SKM-1 treated with dmso at 0.1 percent for 144 hours (cell line): Measurements from ENCODE around the gene INSRR.

Source experiments
- DNase-seq: peaks from one replicate; lab custom pipeline; 2025; ENCODE audit not compliant: unreplicated experiment; lab: John Stamatoyannopoulos, UW

The INSRR gene

DNA sequence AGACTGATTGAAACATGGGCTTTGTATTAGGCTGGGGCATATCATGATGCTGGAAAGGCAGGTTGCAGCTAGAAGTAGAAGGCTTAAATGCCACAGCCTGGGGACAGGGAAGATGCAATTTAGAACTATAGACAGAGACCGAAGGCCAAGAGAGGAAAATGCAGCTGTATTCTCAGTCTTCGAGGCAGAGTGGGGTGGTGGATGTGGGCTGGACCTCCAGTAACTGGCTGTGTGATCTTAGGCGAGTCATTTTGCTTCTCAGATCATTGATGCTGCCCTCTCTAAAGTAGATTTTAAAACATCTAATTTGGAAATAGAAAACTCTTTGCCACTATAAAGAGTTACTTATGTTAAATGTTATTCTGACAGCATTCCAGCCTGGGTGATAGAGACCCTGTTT, 24.6 kb downstream of the INSRR start:
- DNase-seq: no peak

DNA sequence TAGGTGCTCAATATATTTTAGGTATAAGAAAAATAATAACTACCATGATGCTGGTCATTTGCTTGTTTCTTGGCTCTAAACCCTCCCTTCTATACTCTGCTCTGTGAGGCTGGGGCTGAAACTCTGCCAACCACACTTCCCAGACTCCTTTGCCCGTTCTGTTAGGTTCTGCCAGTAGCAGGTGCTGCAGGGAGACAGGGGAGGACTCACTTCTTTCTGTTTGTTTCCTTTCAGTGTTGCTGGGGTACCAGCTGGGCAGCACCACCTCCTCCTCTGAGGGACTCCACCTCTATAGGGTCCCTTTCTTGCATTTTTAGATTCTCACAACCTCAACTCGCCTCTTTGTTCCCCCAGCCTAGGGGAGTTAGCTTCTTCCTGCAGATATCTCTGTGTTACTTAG, 25.3 kb downstream of the INSRR start:
- DNase-seq: no peak

DNA sequence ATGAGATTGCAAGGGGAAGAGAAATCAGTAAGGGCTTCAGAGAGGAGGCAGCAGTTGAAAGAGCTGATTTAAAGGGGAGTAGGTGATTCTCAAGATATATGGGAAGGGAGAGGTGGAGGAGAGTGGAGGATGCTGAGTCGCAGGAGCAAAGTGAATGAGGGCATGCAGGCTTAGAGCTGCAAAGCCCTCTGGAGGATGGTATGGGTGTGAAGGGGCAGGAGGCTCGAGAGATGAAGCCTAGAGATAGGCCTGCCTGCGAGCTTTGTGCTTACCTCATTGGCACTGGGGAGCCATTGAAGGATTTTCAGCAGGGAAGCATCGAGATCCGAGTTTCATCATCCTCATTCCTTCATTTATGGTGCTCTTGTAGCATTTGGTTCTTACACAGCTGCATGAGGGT, 26.5 kb downstream of the INSRR start:
- DNase-seq: no peak

DNA sequence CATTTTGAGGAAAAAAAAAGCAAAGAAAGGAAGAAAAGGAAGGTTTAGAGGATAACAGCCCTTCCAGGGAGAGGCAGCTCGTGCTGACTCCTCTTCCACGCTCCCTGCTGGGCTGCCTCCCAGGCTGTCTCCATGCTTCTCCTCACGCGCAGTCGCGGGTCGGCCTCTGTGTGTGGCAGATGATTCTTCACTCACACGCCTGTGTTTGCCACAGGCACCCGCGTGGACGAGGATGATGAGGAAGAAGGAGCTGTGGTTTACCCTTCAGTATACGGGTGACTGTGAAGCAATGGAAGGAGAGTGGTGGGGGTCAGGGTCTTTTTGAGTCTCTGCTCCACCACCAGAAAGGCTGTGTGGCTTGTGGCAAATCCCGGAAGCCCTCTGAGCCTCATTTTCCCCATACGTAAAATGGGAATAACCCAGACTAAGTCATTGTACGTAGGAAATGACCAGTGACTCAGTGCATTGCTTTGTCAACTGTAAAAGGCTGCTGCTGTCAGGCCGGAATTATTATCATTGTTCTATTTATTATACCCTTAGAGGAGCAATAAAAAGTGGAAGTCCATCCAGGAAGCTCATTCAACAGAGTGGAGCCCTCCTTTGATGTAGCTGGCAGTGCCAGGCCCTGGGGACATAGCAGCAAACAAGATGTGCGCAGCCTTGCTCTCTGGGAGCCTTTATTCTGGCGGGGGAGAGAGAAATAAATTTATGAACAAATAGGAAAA, 30.4 kb downstream of the INSRR start:
- no peak for DNase-seq

DNA sequence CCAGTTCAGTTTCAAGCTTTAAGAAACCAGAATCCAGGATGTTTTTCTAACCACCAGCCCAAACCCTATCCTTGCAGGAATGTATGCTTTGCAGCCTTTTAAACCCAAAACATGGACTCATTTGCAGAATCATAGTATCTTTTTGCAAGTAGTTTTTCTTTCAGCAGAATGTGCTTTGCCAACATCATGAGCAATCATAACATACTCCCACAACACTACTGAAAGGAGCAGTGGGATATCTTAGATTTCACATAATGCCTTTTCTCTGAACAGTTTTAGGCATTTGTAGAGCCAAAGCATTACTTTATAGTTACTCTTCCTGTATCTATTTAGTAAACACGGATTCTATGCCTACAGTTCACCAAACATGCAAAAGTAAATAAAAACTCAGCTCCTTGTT, 32.3 kb downstream of the INSRR start:
- DNase-seq: no peak

DNA sequence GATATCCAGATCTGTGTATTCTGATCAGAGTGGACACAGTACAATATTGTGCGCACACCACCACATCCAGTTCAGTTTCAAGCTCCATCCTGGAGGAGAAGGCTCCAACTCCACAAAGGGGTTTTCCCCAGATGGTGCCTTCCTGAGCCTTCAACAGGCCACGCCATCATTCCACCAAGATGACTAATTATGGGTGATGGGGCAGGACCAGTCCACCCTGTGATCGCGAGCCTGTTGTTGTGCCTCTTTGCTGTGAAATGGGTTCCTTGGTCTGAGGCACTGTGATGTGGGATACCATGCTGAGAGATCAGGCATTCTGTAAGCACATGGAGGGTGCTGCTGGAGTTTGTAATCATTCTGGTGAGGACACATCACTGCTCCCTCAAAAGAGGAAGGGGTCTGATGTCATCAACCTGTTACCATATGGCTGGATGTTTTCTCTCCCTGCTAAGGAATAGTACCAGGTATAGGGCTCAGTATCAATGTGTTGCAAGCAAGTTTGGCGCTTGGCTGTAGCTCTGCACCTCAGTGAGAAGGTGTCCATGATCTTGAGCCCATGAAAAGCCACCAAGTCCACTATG, 35.6 kb downstream of the INSRR start:
- DNase-seq: no peak

DNA sequence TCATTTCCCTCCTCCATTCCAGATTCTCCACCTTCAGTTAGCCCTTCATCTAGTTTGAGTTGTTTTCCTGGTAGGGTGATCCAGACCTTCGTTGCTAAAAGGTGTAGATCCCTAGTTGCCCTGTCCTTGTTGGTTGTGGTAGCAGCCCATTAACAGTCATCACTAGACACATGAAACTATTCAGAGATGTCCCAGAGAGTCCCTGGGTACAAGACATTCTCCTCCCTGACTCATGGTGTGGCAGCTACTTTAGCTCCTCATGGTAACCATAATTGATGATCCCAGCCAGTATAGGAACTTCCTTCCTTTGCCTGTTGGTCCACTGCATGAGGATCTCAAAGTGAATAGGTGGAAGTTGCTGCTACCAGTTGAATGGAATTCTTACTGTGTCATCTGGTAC, 36.2 kb downstream of the INSRR start:
- no peak for DNase-seq

DNA sequence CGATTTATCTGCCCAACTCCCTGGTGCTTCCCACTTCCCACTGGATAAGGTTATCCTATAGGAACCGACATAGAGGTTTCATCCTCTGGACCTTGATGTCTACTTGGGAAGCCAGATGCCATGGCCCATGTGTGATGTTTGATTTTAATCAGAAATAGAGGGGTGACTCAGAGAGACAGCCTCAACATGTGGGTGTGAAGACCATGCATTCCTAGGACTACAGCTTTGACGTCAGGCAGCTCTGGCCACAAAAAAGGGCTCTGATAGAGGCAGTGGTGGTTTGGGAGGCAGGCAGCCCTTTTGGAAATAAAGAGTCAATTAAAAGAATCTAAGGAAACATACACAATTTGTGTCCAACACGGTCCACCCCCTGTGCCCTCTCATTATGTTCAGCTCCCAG, 37.1 kb downstream of the INSRR start:
- DNase-seq: no peak

DNA sequence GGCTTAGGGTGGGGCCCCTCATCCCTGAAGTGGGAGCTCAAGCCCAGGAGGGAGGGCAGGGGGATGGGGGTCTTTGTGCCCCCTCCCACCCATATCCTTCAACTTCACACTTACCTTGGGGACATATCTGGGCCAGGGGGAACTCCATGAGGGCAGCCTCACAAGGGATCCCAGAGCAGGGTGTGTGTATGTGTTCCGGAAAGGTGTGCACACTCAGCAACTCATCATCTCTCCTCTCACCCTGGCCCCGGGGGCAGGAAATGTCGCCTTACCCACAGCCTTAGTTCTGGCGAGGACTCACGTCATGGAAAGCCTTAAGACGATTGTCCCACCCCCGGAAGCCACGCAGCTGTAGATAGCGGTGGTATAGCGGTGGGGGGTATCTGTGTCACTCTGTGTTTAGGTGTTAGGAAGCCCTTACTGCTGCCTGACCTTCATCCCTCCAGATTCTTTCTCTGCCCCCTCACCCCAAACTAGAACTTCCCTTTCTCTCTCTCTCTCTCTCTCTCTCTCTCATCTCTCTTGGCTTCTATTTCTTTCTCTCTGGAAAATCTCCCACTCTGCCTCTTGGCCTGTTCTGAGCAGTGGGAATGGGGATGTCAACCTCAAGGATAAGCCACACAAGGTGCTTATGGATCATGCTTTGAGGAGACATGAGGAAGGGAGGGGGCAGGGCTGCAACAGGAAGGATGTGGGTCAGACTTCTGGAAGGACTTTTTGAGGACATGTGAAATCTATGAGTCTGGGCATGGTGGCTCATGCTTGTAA, 42.2 kb downstream of the INSRR start, which contains the start of gene SH2D2A:
SH2D2A (minus strand) TSS at position 288 of the 768 bp plus-strand sequence; CDS start at position 148, 140 bp downstream.
- DNase-seq: peak; percentile 80

DNA sequence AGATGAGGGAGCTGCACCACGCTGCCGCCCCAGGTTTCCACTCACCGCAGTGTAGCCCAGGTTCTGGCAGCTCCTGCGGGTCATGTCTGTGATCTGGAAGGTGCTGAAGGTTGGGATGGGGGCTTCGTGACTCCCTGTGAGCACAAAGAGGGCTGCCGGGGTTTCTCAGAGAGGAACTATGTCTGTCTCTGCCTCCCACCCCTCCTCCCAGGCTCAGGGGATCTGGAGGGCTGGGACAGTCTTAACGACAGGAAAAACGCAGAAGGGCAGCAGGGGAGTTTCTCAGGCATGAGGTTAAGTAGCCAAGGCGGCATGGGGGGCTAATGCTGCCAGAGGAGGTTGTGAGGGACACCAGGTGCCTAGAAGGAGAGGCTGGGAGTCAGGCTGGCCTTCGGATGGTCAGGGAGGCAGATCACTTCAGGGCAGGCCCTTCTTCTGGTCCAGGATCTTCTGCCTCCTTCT, 42.9 kb downstream of the INSRR start:
- no peak for DNase-seq

DNA sequence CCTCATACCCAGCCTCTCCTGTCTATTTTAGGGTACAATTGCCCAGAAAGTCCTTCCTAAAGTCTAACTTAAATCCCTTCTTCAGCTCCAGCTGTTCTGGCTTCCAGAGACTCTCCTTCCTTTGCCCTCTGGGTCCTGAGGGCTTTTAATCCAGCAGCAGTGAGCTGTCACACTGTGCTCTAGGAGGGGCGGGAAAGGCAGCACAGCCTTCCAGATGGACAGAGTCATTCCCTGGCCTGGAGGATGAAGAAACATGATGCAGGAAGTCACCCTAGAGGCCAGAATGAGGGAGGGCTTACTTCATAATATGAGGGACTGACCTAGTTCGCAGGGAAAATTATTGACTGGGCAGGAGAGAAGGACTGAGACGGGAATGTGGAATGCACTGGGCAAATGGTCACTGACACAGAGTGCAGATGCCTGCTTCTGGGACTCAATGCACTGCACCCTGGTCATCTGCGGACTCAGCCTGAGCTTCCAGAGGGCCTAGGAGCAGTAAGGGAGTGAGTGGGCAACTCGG, 43.5 kb downstream of the INSRR start:
- DNase-seq: no peak

DNA sequence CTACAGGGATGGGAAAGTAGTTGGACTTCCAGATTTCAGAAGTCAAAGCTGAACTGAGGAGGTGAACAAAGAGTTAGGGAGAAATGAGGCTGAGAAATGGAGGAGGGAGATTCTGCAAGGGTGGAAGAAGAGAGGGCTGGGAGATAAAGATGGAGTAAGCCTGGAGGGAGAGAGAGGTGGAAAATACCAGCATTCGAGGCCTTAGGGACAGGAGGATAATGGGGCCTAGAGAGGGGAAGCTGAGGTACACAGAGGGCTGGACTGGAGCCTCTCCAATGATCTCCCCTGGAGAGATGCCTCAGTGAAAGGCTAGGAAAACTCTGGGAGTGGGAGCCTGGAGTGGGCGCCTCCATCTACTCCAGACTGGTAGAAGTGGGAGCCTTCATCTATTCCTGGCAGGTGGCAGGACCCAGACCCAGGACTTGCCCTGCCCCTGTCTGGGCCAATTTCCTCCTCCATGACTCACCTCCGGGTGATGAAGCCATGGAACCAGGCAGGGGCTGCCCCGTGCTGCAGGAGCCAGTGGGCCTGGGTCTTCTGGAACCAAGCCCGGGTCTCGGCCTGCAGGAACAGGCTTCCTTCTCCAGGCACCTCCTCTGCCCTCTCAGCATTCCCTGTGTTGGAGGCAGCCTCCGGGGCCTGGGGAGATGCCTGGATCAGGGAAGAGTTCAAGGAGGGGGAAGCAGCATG, 44.2 kb downstream of the INSRR start:
- no peak for DNase-seq

DNA sequence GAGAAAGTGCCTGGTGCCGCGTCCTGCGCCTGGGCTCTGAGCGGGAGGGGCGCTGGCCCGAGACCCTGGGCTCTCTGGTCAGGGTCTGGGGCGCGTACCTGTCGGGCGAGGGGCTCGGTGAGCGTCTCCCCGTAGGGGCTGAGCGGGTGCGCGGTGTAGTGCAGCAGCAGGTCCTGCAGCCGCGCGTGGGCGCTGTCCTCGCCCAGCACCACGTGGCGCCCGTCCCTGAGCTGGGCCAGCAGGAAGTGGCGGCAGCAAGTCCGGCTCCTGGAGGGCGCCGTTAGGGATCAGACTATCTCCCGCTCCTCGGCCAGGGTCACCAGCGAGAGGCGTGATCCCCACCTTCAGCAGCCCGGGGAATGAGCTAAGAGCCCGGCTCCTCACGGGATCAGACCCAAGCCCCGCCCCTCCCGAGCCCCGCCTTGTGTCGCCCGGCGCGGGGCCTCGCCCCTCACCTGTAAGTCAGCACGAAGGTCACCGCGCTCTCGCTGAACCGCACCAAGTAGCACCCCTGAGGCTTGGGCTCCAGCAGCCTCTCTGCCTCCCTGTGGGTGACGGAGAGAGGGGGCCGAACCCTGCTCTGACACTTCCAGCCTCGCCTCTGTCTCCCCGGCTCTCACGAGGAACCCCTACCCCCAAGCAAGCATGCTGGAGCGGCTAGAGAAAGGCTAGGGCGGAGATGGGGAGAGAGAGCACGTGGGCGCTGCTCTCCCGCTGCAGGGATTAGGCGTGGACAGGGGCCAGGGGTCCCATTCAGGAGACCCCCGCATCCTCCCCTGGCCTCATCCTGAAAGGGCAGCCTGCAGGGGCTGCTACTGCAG, 45.0 kb downstream of the INSRR start:
- peak; percentile 56 for DNase-seq

DNA sequence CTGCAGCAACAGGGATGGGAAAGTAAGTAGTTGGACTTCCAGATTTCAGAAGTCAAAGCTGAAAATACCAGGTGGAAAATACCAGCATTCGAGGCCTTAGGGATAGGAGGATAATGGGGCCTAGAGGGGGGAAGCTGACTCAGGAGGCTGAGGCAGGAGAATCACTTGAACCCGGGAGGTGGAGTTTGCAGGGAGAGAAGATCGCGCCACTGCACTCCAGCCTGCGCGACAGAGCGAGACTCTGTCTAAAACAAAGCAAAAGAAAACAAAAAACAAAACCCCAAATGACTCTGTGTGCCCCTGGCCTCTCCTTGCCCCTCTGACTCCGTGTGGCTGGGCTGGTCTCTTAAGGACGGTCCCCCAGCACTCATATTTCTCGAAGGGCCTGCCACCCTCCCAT, 45.6 kb downstream of the INSRR start:
- DNase-seq: no peak

DNA sequence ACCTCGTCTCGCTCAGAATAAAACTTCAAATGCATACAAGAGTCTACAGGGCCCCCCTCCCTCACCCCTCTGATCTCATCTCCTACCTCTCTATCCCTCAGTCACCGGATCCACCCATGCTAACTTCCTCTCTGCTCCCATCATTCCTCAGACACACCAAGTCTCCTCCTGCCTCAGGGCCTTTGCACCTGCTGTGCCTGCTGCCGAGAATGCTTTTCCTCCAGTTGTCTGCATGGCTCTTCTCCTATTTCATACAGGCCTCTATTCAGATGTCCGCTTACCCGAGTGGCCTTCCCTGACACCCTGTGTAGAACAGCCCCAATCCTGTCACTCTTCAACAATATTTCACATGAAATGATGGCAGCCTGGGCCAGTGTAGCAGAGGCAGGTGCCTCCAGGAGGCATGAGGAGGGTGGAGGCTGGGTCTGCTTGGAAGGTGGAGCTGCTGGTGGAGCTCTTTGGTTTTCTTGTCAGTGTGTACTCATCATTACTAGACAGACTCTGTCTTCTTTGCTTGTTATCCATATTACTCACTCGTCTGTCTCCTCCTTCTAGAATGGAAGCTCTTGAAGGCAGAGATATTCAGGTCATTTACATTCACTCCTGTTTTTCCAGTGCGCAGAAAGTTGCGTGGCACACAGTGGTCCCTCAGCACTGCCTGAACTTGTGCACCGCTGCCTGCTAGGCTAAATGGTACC, 46.5 kb downstream of the INSRR start:
- DNase-seq: no peak

DNA sequence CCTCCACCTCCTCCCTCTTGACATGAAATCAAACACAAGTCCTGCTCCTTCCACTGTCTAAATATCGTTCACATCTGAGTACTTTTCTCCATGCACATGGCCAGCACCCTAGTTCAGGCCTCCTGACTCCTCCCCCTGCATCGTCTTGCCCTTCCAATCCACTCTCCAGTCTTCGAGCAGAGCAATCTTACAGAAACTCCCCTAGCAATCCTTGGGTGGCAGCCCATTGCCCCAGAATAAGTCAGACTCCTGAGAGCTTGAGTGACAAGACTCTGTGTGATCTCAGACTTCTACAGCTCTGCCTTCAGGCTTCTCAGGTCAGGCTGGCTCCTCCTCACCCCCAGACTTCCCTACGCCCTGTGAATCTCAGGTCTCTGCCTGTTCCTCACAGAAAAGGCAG, 47.7 kb downstream of the INSRR start:
- no peak for DNase-seq

DNA sequence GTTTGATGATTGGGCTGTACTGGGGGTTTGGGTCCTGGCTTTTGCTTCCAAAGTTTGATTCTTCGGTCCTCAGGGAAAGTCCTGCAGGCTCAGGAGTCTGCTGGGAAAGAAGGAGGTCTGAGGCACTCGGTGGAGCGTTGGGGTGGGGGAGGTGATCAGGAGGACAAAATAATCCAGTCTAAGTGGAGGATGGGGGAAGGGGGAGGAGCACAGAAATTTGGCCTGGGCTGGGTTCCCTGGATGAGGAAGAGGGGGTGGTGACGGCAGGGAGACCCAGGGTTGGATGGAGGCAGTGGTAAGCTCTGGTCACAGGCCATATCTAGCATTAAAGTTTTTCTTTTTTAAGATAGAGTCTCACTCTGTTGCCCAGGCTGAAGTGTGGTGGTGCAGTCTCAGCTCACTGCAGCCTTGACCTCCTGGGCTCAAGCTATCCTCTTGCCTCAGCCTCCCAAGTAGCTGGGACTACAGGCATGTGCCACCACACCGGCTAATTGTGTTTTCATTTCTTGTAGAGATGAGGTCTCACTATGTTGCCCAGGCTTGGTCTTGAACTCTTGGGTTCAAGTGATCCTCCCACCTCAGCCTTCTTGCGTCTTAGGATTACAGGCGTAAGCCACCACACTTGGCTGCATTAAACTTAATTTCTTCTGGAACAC, 49.1 kb downstream of the INSRR start:
- no peak for DNase-seq

DNA sequence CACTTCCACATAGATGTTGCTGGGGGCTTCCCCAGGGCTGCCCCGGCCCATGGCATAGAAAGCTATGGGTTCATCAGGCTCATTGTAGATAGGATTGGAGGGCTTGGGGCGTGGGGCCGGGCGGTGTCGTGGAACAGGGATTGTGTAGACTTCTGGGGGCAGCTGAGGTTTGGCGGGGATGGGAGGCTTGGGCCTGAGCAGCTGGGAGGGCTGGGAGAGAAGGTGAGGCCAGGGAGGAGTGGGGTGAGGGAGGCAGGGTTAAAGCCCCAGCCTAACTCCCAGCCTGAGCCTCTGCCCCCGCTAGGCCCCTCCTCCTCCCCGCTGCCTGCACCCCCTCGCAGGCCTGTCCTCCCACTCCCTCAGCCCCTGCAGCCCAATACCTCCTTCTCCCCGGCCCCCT, 49.6 kb downstream of the INSRR start:
- DNase-seq: no peak
